Tibial artery (tissue), 4 donors: Measurements from ENCODE around the gene HSPA1B.

ENCODE experiments used
- DNase-seq, 2 donors: peaks; one replicate each; pipeline ENCODE4 v3.0.0-alpha.2; 2019
- H3K27ac ChIP-seq, 2 donors: fragments of 200-600 bp; sonication (generic) in 1 of 2; 1 replicate in 1 of 2; 2 replicates in 1 of 2; pipeline ENCODE4 v1.5.1; 2018 to 2019; ENCODE audit warnings: mild to moderate bottlenecking in 1 of 2
- H3K27me3 ChIP-seq, 2 donors: fragments of 200-600 bp; sonication (generic) in 1 of 2; one replicate each; pipeline versions ENCODE4 v1.5.1 to v1.6.0; 2016 to 2019
- H3K36me3 ChIP-seq, 3 donors: fragments of 200-600 bp; sonication (generic) in 2 of 3; one replicate each; pipeline ENCODE4 v1.5.1; 2016 to 2019; ENCODE audit warnings: mild to moderate bottlenecking in 2 of 3
- H3K4me1 ChIP-seq, 4 donors: fragments of 200-600 bp; sonication (generic) in 2 of 4; 1 replicate in 3 of 4; 2 replicates in 1 of 4; pipeline ENCODE4 v1.5.1; 2016 to 2019
- H3K4me3 ChIP-seq, 2 donors: fragments of 200-600 bp; sonication (generic) in 1 of 2; 1 replicate in 1 of 2; 2 replicates in 1 of 2; pipeline ENCODE4 v1.5.1; 2018 to 2019; ENCODE audit warnings: mild to moderate bottlenecking in 2 of 2
- H3K9me3 ChIP-seq, 3 donors: fragments of 200-600 bp; sonication (generic) in 1 of 3; one replicate each; pipeline ENCODE4 v1.5.1; 2016 to 2019
- CTCF ChIP-seq, 2 experiments: fragments of 200-600 bp in 1 of 2; fragments of 450-650 bp in 1 of 2; IDR thresholded peaks; one replicate each; pipeline ENCODE4 v1.5.1; 2017 to 2019; ENCODE audit warnings: antibody characterized with exemption in 2 of 2, mild to moderate bottlenecking in 1 of 2, moderate library complexity in 1 of 2
- intact Hi-C: fragments of 100-400 bp; cut with DNase I; formaldehyde crosslinking; loops from one replicate; pipeline ENCODE4 v1.15.0; 2023; ENCODE audit warnings: low total_unique reads

Gene HSPA1B

GRCh38 chr6:31876357-31876756 is 48.8 kb downstream of the HSPA1B start:
- no peak overlapping the region for H3K4me3 ChIP-seq
- H3K9me3 ChIP-seq: no peaks in the 10 kb centered on the region
- no peak for DNase-seq
- no peak overlapping the region for H3K27ac ChIP-seq
- no peaks in the 10 kb centered on the region for H3K4me1 ChIP-seq
- H3K27me3 ChIP-seq: no peaks in the 10 kb centered on the region
- peaks cover 17 to 20% (median 20%) of the 10 kb centered on the region in 3 donors for H3K36me3 ChIP-seq
- intact Hi-C loops: no loop called here
- TF ChIP-seq CTCF (IDR thresholded peaks at IDR 0.05): no peak

- Histone ChIP-seq H3K4me3 (no peak overlapping the region), H3K36me3 (peaks cover 22 to 28% (median 26%) of the 10 kb centered on the region in 3 donors), H3K4me1 (no peaks in the 10 kb centered on the region), H3K9me3 (no peaks in the 10 kb centered on the region), H3K27me3 (no peaks in the 10 kb centered on the region), H3K27ac (no peak overlapping the region)
- no peak for TF ChIP-seq CTCF (IDR thresholded peaks at IDR 0.05)
- intact Hi-C loops: no loop called here
- no peak for DNase-seq
These were observed 49.6 kb downstream of the HSPA1B start for GRCh38 chr6:31877125-31877650.

DNA sequence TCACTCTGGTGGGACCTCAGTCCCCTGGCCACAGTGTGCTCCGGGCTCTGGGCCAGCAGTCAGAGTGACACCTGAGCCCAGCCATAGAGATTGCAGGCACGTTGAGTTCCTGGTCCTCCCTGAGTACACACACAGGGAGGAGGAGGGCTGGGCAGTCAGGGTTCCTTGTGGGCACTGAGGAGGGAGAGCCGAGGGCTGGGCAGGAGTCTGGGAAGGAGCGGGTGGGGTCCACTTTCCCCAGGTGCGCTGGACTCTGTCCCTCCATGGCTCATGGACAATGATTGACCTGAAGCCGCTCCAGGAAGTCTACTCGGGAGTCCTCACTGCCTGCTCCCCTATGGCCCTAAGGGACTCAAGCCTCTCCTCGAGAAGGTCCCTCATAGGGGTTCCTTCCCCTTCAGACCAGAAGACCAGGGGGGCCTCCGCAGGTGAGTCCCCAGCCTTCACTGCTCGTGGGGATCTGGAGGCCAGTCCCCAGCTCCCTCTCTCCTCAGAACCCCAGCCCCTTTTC is 50.2 kb downstream of the HSPA1B start:
- no peak for TF ChIP-seq CTCF (IDR thresholded peaks at IDR 0.05)
- intact Hi-C loops: no loop called here
- Histone ChIP-seq H3K4me1 (no peaks in the 10 kb centered on the region), H3K27ac (no peak overlapping the region), H3K27me3 (no peaks in the 10 kb centered on the region), H3K4me3 (no peak overlapping the region), H3K9me3 (no peaks in the 10 kb centered on the region), H3K36me3 (peaks cover 28 to 33% (median 31%) of the 10 kb centered on the region in 3 donors)
- DNase-seq: no peak

GRCh38 chr6:31878222-31878621 is 50.7 kb downstream of the HSPA1B start:
- Histone ChIP-seq H3K27me3 (no peaks in the 10 kb centered on the region), H3K27ac (no peak overlapping the region), H3K36me3 (peaks cover 33 to 38% (median 36%) of the 10 kb centered on the region in 3 donors), H3K4me3 (no peak overlapping the region), H3K9me3 (no peaks in the 10 kb centered on the region), H3K4me1 (no peaks in the 10 kb centered on the region)
- no peak for TF ChIP-seq CTCF (IDR thresholded peaks at IDR 0.05)
- DNase-seq: no peak
- intact Hi-C loops: no loop called here

GRCh38 chr6:31878726-31879125 is 51.2 kb downstream of the HSPA1B start, which contains the start of gene SLC44A4:
TSS of gene SLC44A4 (minus strand) at chr6:31878997. CDS start at chr6:31878980, 17 bp downstream.
- DNase-seq: no peak
- no peak within 1 kb of the TSS for H3K4me3 ChIP-seq
- no peaks in the 10 kb centered on the region for H3K9me3 ChIP-seq
- no peaks in the 10 kb centered on the region for H3K4me1 ChIP-seq
- intact Hi-C loops: no loop called here
- no peak within 1 kb of the TSS for H3K27ac ChIP-seq
- no peak for TF ChIP-seq CTCF (IDR thresholded peaks at IDR 0.05)
- no peaks in the 10 kb centered on the region for H3K27me3 ChIP-seq
- peaks cover 37 to 43% (median 41%) of the 10 kb centered on the region in 3 donors for H3K36me3 ChIP-seq
